H9 (cell line): ENCODE data around the gene MMP25. TPM values are rescaled to one million over a fixed set of nuclear protein-coding genes. Genes with fewer than 3 reads are reported as not detected.

Source experiments
- DNase-seq: peaks from one replicate; pipeline ENCODE4 v3.0.0-alpha.2; 2017
- H2AFZ ChIP-seq: one replicate; pipeline ENCODE4 v1.6.1; 2013; ENCODE audit warnings: mild to moderate bottlenecking, low read length, control low read depth, moderate library complexity
- H2AK5ac ChIP-seq: 2 replicates; pipeline ENCODE4 v1.6.1; 2013; ENCODE audit warnings: low read length, control low read depth, mixed read lengths; ENCODE audit not compliant: insufficient read length
- H2BK120ac ChIP-seq: one replicate; pipeline ENCODE4 v1.6.1; 2013; ENCODE audit warnings: low read depth, mild to moderate bottlenecking, low read length, control low read depth, inconsistent platforms; ENCODE audit not compliant: poor library complexity, severe bottlenecking
- H2BK12ac ChIP-seq: 2 replicates; pipeline ENCODE4 v1.6.1; 2013; ENCODE audit warnings: low read length, control low read depth, mixed read lengths, low read depth; ENCODE audit not compliant: insufficient read length
- H2BK15ac ChIP-seq: 2 replicates; pipeline ENCODE4 v1.6.1; 2013; ENCODE audit warnings: low read depth, low read length, control low read depth
- H2BK20ac ChIP-seq: one replicate; pipeline ENCODE4 v1.6.1; 2013; ENCODE audit warnings: low read depth, mild to moderate bottlenecking, low read length, control low read depth, inconsistent platforms; ENCODE audit not compliant: poor library complexity, severe bottlenecking
- H2BK5ac ChIP-seq: 2 replicates; pipeline ENCODE4 v1.6.1; 2013; ENCODE audit warnings: low read length, control low read depth, mixed read lengths; ENCODE audit not compliant: insufficient read length
- H3K14ac ChIP-seq: 2 replicates; pipeline ENCODE4 v1.6.1; 2013; ENCODE audit warnings: low read length, control low read depth; ENCODE audit not compliant: insufficient read depth
- H3K18ac ChIP-seq: 2 replicates; pipeline ENCODE4 v1.6.1; 2013; ENCODE audit warnings: low read depth, mild to moderate bottlenecking, mixed read lengths, low read length, control low read depth; ENCODE audit not compliant: insufficient read length
- H3K23ac ChIP-seq: 2 replicates; pipeline ENCODE4 v1.6.1; 2013; ENCODE audit warnings: low read length, control low read depth, mixed read lengths, low read depth; ENCODE audit not compliant: insufficient read length
- H3K23me2 ChIP-seq: 2 replicates; pipeline ENCODE4 v1.6.1; 2013; ENCODE audit warnings: low read depth, mild to moderate bottlenecking, mixed read lengths, low read length, control low read depth; ENCODE audit not compliant: insufficient read length, poor library complexity, severe bottlenecking
- H3K27ac ChIP-seq: 2 replicates; pipeline ENCODE4 v1.5.1; 2013; ENCODE audit warnings: low read length, control low read depth, mixed read lengths, low read depth; ENCODE audit not compliant: insufficient read length
- H3K27me3 ChIP-seq: 2 replicates; pipeline ENCODE4 v1.6.1; 2013; ENCODE audit warnings: low read length, control low read depth, inconsistent platforms; ENCODE audit not compliant: insufficient read depth
- H3K4ac ChIP-seq: 2 replicates; pipeline ENCODE4 v1.6.1; 2013; ENCODE audit warnings: low read depth, mild to moderate bottlenecking, control low read depth, inconsistent platforms, low read length, moderate library complexity
- H3K4me1 ChIP-seq: 2 replicates; pipeline ENCODE4 v1.6.1; 2013; ENCODE audit warnings: low read length, control low read depth, inconsistent platforms; ENCODE audit not compliant: insufficient read depth
- H3K4me2 ChIP-seq: 2 replicates; pipeline ENCODE4 v1.6.1; 2013; ENCODE audit warnings: low read length, control low read depth, mixed read lengths; ENCODE audit not compliant: insufficient read length, insufficient read depth
- H3K56ac ChIP-seq: 2 replicates; pipeline ENCODE4 v1.6.1; 2013; ENCODE audit warnings: low read depth, mild to moderate bottlenecking, mixed read lengths, low read length, control low read depth; ENCODE audit not compliant: insufficient read length
- H3K79me1 ChIP-seq: 2 replicates; pipeline ENCODE4 v1.6.1; 2013; ENCODE audit warnings: low read depth, mild to moderate bottlenecking, moderate library complexity, low read length, control low read depth, inconsistent platforms; ENCODE audit not compliant: insufficient read depth, poor library complexity, severe bottlenecking
- H3K79me2 ChIP-seq: 2 replicates; pipeline ENCODE4 v1.6.1; 2013; ENCODE audit warnings: low read length, control low read depth, inconsistent platforms; ENCODE audit not compliant: insufficient read depth
- H3K9ac ChIP-seq: 2 replicates; pipeline ENCODE4 v1.6.1; 2013; ENCODE audit warnings: low read length, control low read depth, mixed read lengths; ENCODE audit not compliant: insufficient read length; ENCODE audit errors: extremely low read depth
- H3K9me3 ChIP-seq: one replicate; pipeline ENCODE4 v1.6.1; 2013; ENCODE audit warnings: low read depth, low read length, inconsistent platforms; ENCODE audit not compliant: control insufficient read depth
- H3T11ph ChIP-seq: one replicate; pipeline ENCODE4 v1.6.1; 2013; ENCODE audit warnings: mild to moderate bottlenecking, low read length, control low read depth, inconsistent platforms
- H4K20me1 ChIP-seq: one replicate; pipeline ENCODE4 v1.6.1; 2013; ENCODE audit not compliant: control insufficient read depth, insufficient read length, insufficient read depth
- H4K5ac ChIP-seq: 2 replicates; pipeline ENCODE4 v1.6.1; 2013; ENCODE audit warnings: low read depth, mild to moderate bottlenecking, mixed read lengths, low read length, control low read depth; ENCODE audit not compliant: insufficient read length
- H4K8ac ChIP-seq: replicated peaks from 2 replicates; pipeline ENCODE4 v1.6.1; 2013; ENCODE audit warnings: low read length, control low read depth, mixed read lengths, low read depth; ENCODE audit not compliant: insufficient read length
- H4K91ac ChIP-seq: 2 replicates; pipeline ENCODE4 v1.6.1; 2013; ENCODE audit warnings: low read depth, mild to moderate bottlenecking, moderate library complexity, mixed read lengths, low read length, control low read depth; ENCODE audit not compliant: insufficient read length
- H3K27ac Mint-ChIP-seq, 3 experiments: 2 replicates in 2 of 3; 3 replicates in 1 of 3; pipeline ENCODE4 v1.8.0; 2020 to 2021; ENCODE audit warnings: mixed read lengths in 3 of 3, mild to moderate bottlenecking in 1 of 3, moderate library complexity in 1 of 3
- H3K27me3 Mint-ChIP-seq: 2 replicates; pipeline ENCODE4 v1.8.0; 2021; ENCODE audit warnings: low read depth, mild to moderate bottlenecking, moderate library complexity, mixed read lengths
- H3K36me3 Mint-ChIP-seq, 3 experiments: 2 replicates in 2 of 3; 3 replicates in 1 of 3; pipeline ENCODE4 v1.8.0; 2020 to 2021; ENCODE audit warnings: low read depth in 3 of 3, mixed read lengths in 3 of 3; ENCODE audit not compliant: insufficient read depth in 1 of 3
- H3K4me1 Mint-ChIP-seq, 2 experiments: 2 replicates each; pipeline ENCODE4 v1.8.0; 2020; ENCODE audit warnings: mixed read lengths in 2 of 2
- H3K4me3 Mint-ChIP-seq, 2 experiments: 2 replicates in 1 of 2; 3 replicates in 1 of 2; pipeline ENCODE4 v1.8.0; 2020 to 2021; ENCODE audit warnings: mild to moderate bottlenecking in 2 of 2, mixed read lengths in 2 of 2, moderate library complexity in 1 of 2
- H3K9me3 Mint-ChIP-seq, 2 experiments: 2 replicates in 1 of 2; 3 replicates in 1 of 2; pipeline ENCODE4 v1.8.0; 2020; ENCODE audit warnings: mild to moderate bottlenecking in 2 of 2, mixed read lengths in 2 of 2, moderate library complexity in 1 of 2
- CTCF ChIP-seq: fragments of 200-600 bp; sonication (generic); conservative IDR thresholded peaks from 3 replicates; pipeline ENCODE4 v1.8.0; 2021; ENCODE audit warnings: antibody characterized with exemption, mild to moderate bottlenecking
- WGBS: extraction: QIAGEN DNeasy Blood & Tissue Kit; methylation state at CpG from one replicate; pipeline ENCODE4 v1.1.7; 2013; ENCODE audit warnings: missing lambda C conversion rate, low lambda C conversion rate, mixed read lengths; ENCODE audit not compliant: insufficient read length; ENCODE audit errors: extremely low coverage; 5-methylcytosine and 5-hydroxymethylcytosine counted together
- total RNA-seq: library from RNA; stranded (reverse); gene quantifications from 2 replicates; pipeline ENCODE4 v1.2.1, GENCODE V29; 2021

Gene MMP25
- total RNA-seq, 1 experiment from 2014 or later, result 13.5 TPM

GRCh38 chr16:3084491-3084890 lies 38.1 kb downstream of the MMP25 start:
- no peak overlapping the region for H3K56ac ChIP-seq
- no peak overlapping the region for H3T11ph ChIP-seq
- Mint-ChIP-seq H3K4me1 (peaks cover 10 to 17% of the 10 kb centered on the region in 2 experiments), H3K27ac (no peak overlapping the region), H3K36me3 (peaks cover 13 to 48% (median 13%) of the 10 kb centered on the region in 3 experiments; a peak in 6 of 7 replicates), H3K27me3 (peaks cover 4% of the 10 kb centered on the region; the same call in 1 of the 2 replicates), H3K4me3 (no peak overlapping the region), H3K9me3 (no peaks in the 10 kb centered on the region)
- H3K9me3 ChIP-seq, result no peaks in the 10 kb centered on the region
- H2AK5ac ChIP-seq, result no peak overlapping the region
- H3K4me1 ChIP-seq, result no peaks in the 10 kb centered on the region
- DNase-seq, result no peak
- H3K23ac ChIP-seq, result no peak overlapping the region
- no peak overlapping the region for H2BK5ac ChIP-seq
- H3K4ac ChIP-seq, result no peak overlapping the region
- H4K20me1 ChIP-seq, result no peaks in the 10 kb centered on the region
- H4K91ac ChIP-seq, result no peak overlapping the region
- H2BK12ac ChIP-seq, result no peak overlapping the region
- H3K27ac ChIP-seq, result no peak overlapping the region
- H4K8ac ChIP-seq, result no peak overlapping the region
- H3K27me3 ChIP-seq, result no peaks in the 10 kb centered on the region
- no peak overlapping the region for H3K9ac ChIP-seq
- no peak overlapping the region for H3K14ac ChIP-seq
- H4K5ac ChIP-seq, result no peak overlapping the region
- H2AFZ ChIP-seq, result no peak overlapping the region
- H3K79me1 ChIP-seq, result no peaks in the 10 kb centered on the region
- no peak overlapping the region for H2BK15ac ChIP-seq
- no peak for TF ChIP-seq CTCF
- no peak overlapping the region for H3K4me2 ChIP-seq
- no peaks in the 10 kb centered on the region for H3K23me2 ChIP-seq
- H2BK120ac ChIP-seq, result no peak overlapping the region
- H2BK20ac ChIP-seq, result no peak overlapping the region
- WGBS, result no CpG with 5 or more reads among the region's 1 CpG
- H3K79me2 ChIP-seq, result no peaks in the 10 kb centered on the region
- no peak overlapping the region for H3K18ac ChIP-seq
